Keratinocyte (primary cell): Measurements from ENCODE around the gene SCGB1A1. TPM values are rescaled to one million over a fixed set of nuclear protein-coding genes. Genes with fewer than 3 reads are reported as not detected.

Source experiments
- DNase-seq: peaks from one replicate; pipeline ENCODE4 v3.0.0-alpha.2; 2011; ENCODE audit warnings: low read depth, missing footprints, low spot score
- FAIRE-seq: peaks from 2 replicates; lab custom pipeline; 2011; peaks lifted over from hg19 to GRCh38; lab: Jason Lieb, UNC
- H2AFZ ChIP-seq: 2 replicates; pipeline ENCODE4 v1.6.0; 2012; ENCODE audit warnings: low read length, control low read depth, inconsistent platforms; ENCODE audit not compliant: control insufficient read depth
- H3K27ac ChIP-seq: 2 replicates; pipeline ENCODE4 v1.5.1; 2011; ENCODE audit warnings: low read length; ENCODE audit not compliant: control insufficient read depth, insufficient read depth
- H3K27me3 ChIP-seq: 3 replicates; pipeline ENCODE4 v1.6.0; 2011; ENCODE audit warnings: low read length; ENCODE audit not compliant: control insufficient read depth, insufficient read depth; ENCODE audit errors: extremely low read depth
- H3K36me3 ChIP-seq, 2 experiments: 2 replicates in 1 of 2; 3 replicates in 1 of 2; pipeline ENCODE4 v1.5.1; 2011; ENCODE audit warnings: low read length in 2 of 2, mild to moderate bottlenecking in 1 of 2; ENCODE audit not compliant: control insufficient read depth in 2 of 2, insufficient read depth in 2 of 2; ENCODE audit errors: extremely low read depth in 1 of 2
- H3K4me1 ChIP-seq: 3 replicates; pipeline ENCODE4 v1.5.1; 2011; ENCODE audit warnings: low read length; ENCODE audit not compliant: control insufficient read depth, insufficient read depth; ENCODE audit errors: extremely low read depth
- H3K4me2 ChIP-seq: 3 replicates; pipeline ENCODE4 v1.6.0; 2011; ENCODE audit warnings: low read depth, low read length; ENCODE audit not compliant: control insufficient read depth, insufficient read depth; ENCODE audit errors: extremely low read depth
- H3K4me3 ChIP-seq, 3 experiments: fragments of 200-600 bp in 1 of 3; sonication (generic) in 1 of 3; 2 replicates in 2 of 3; 3 replicates in 1 of 3; pipeline ENCODE4 v1.5.1; 2011 to 2016; ENCODE audit warnings: low read length in 3 of 3, mild to moderate bottlenecking in 3 of 3, control low read depth in 2 of 3, inconsistent platforms in 1 of 3, low read depth in 1 of 3, mixed read lengths in 1 of 3, mixed run types in 1 of 3, moderate library complexity in 1 of 3; ENCODE audit not compliant: control insufficient read depth in 2 of 3, insufficient read depth in 2 of 3; ENCODE audit errors: extremely low read depth in 1 of 3
- H3K79me2 ChIP-seq: 2 replicates; pipeline ENCODE4 v1.6.0; 2012; ENCODE audit warnings: low read length; ENCODE audit not compliant: control insufficient read depth, insufficient read depth
- H3K9ac ChIP-seq: 3 replicates; pipeline ENCODE4 v1.6.0; 2011; ENCODE audit warnings: low read length; ENCODE audit not compliant: control insufficient read depth, insufficient read depth; ENCODE audit errors: extremely low read depth
- H3K9me1 ChIP-seq: 3 replicates; pipeline ENCODE4 v1.6.0; 2011; ENCODE audit warnings: low read length; ENCODE audit not compliant: control insufficient read depth, insufficient read depth; ENCODE audit errors: extremely low read depth
- H3K9me3 ChIP-seq: 2 replicates; pipeline ENCODE4 v1.5.1; 2012; ENCODE audit warnings: low read depth, low read length; ENCODE audit not compliant: control insufficient read depth
- H4K20me1 ChIP-seq: 3 replicates; pipeline ENCODE4 v1.6.0; 2011; ENCODE audit warnings: low read length; ENCODE audit not compliant: control insufficient read depth, insufficient read depth; ENCODE audit errors: extremely low read depth
- CTCF ChIP-seq, 3 experiments: IDR thresholded peaks in 1 of 3; conservative IDR thresholded peaks in 1 of 3; optimal IDR thresholded peaks in 1 of 3; 2 replicates in 2 of 3; 3 replicates in 1 of 3; pipeline versions ENCODE3 to v1.5.1; 2011; ENCODE audit warnings: low read length in 3 of 3, mild to moderate bottlenecking in 3 of 3, moderate library complexity in 2 of 3, control low read depth in 1 of 3, inconsistent platforms in 1 of 3; ENCODE audit not compliant: insufficient read depth in 2 of 3; ENCODE audit errors: extremely low read depth in 1 of 3
- EZH2 ChIP-seq: IDR thresholded peaks from one replicate; pipeline ENCODE4 v1.6.1; 2012; ENCODE audit warnings: inconsistent platforms, mild to moderate bottlenecking, low read length, moderate library complexity
- dilution Hi-C: fragments of 300-500 bp; cut with MboI; formaldehyde crosslinking; loops from one replicate; pipeline ENCODE4 v1.7.0; 2020; ENCODE audit warnings: low sequenced_read_pairs; ENCODE audit not compliant: extremely low pct_ligation_motif_present
- polyA plus RNA-seq, 5 experiments: library from polyadenylated mRNA; depleted of rRNA in 3 of 5; stranded (reverse) in 3 of 5; stranded (forward) in 1 of 5; unstranded in 1 of 5; fragments of >200 nt; gene quantifications; 1 replicate in 1 of 5; 2 replicates in 3 of 5; 3 replicates in 1 of 5; pipeline versions ENCODE4 v1.2.1 to v1.2.3, GENCODE V29; 2011 to 2012; ENCODE audit warnings: missing spikeins in 2 of 5, low read depth in 1 of 5, low replicate concordance in 1 of 5

Gene SCGB1A1
- polyA plus RNA-seq, 1 donor (not counting 4 experiments of a cell fraction or from before 2014, with no cell fraction given), result not detected

- H3K4me1 ChIP-seq, result no peaks in the 10 kb centered on the region
- H3K36me3 ChIP-seq, result no peaks in the 10 kb centered on the region
- H3K27ac ChIP-seq, result no peak overlapping the region
- no peaks in the 10 kb centered on the region for H3K9me1 ChIP-seq
- no peaks in the 10 kb centered on the region for H3K27me3 ChIP-seq
- H3K9me3 ChIP-seq, result no peaks in the 10 kb centered on the region
- H3K4me2 ChIP-seq, result no peak overlapping the region
- H3K79me2 ChIP-seq, result no peaks in the 10 kb centered on the region
- TF ChIP-seq EZH2, result no peak
- no peak for TF ChIP-seq CTCF (optimal IDR thresholded peaks at IDR 0.05 in 1 of 3, IDR thresholded peaks at IDR 0.05 in 1 of 3, conservative IDR thresholded peaks at IDR 0.05 in 1 of 3; ENCODE audit: extremely low read depth in 1 of 3, insufficient read depth in 2 of 3, low read length in 3 of 3)
- H2AFZ ChIP-seq, result no peak overlapping the region
- DNase-seq (no peak), FAIRE-seq (no peak)
- dilution Hi-C loops, result no loop called here
- no peak overlapping the region for H3K9ac ChIP-seq
- H4K20me1 ChIP-seq, result no peaks in the 10 kb centered on the region
- H3K4me3 ChIP-seq, result no peak overlapping the region
Observed at GRCh38 chr11:62387381-62387780, 31.5 kb upstream of the SCGB1A1 start.

- Histone ChIP-seq H2AFZ (no peak overlapping the region), H3K4me1 (no peaks in the 10 kb centered on the region), H3K27ac (no peak overlapping the region), H3K27me3 (no peaks in the 10 kb centered on the region), H4K20me1 (no peaks in the 10 kb centered on the region), H3K9me1 (no peaks in the 10 kb centered on the region), H3K9me3 (no peaks in the 10 kb centered on the region), H3K79me2 (no peaks in the 10 kb centered on the region), H3K36me3 (no peaks in the 10 kb centered on the region), H3K4me2 (no peak overlapping the region), H3K9ac (no peak overlapping the region), H3K4me3 (no peak overlapping the region)
- FAIRE-seq, result no peak
- no peak for DNase-seq
- TF ChIP-seq EZH2 (no peak), CTCF (optimal IDR thresholded peaks at IDR 0.05 in 1 of 3, IDR thresholded peaks at IDR 0.05 in 1 of 3, conservative IDR thresholded peaks at IDR 0.05 in 1 of 3; ENCODE audit: extremely low read depth in 1 of 3, insufficient read depth in 2 of 3, low read length in 3 of 3) (no peak)
- dilution Hi-C loops, result no loop called here
Observed at GRCh38 chr11:62388999-62389398, 29.8 kb upstream of the SCGB1A1 start.
